Endothelial cell of umbilical vein (primary cell): ENCODE data around the gene WNT7B. TPM values are rescaled to one million over a fixed set of nuclear protein-coding genes. Genes with fewer than 3 reads are reported as not detected.
A peak's percentile ranks its signal among the peaks of the same experiment; 100 is the strongest.

Experiments
- BruUV-seq: library from RNA; stranded (reverse); fragments of 400-500 nt; replicated peaks from 2 replicates; lab custom pipeline; 2021; lab: Mats Ljungman, UMichigan
- CTCF ChIA-PET: fragments of 300-600, 350-600 bp; sonication (Branson Sonifier 250); formaldehyde crosslinking; loops from one replicate; lab custom pipeline; 2021; ENCODE audit warnings: antibody characterized with exemption, inconsistent platforms; lab: Charles Lee
- POLR2A ChIA-PET: fragments of 300-600, 350-600 bp; sonication (Branson Sonifier 250); formaldehyde crosslinking; loops from one replicate; lab custom pipeline; 2021; ENCODE audit warnings: antibody characterized with exemption, inconsistent platforms; lab: Charles Lee
- DNase-seq: peaks from one replicate; pipeline ENCODE4 v3.0.0-alpha.2; 2011; ENCODE audit warnings: low read depth, low spot score
- FAIRE-seq: peaks from 2 replicates; lab custom pipeline; 2011; peaks lifted over from hg19 to GRCh38; lab: Jason Lieb, UNC
- H2AFZ ChIP-seq: 2 replicates; pipeline ENCODE4 v1.6.0; 2012; ENCODE audit warnings: low read depth, low read length, control low read depth, inconsistent platforms
- H3K27ac ChIP-seq: 2 replicates; pipeline ENCODE4 v1.5.1; 2011; ENCODE audit warnings: low read depth, mild to moderate bottlenecking, control low read depth, low read length, moderate library complexity; ENCODE audit not compliant: insufficient read depth
- H3K27me3 ChIP-seq, 2 experiments: 2 replicates each; pipeline versions ENCODE4 v1.6.0 to v1.6.1; 2011; ENCODE audit warnings: low read length in 2 of 2, mixed read lengths in 1 of 2; ENCODE audit not compliant: control insufficient read depth in 2 of 2, insufficient read depth in 2 of 2
- H3K36me3 ChIP-seq, 2 experiments: 2 replicates in 1 of 2; 3 replicates in 1 of 2; pipeline ENCODE4 v1.5.1; 2011; ENCODE audit warnings: low read length in 2 of 2, mild to moderate bottlenecking in 1 of 2, moderate library complexity in 1 of 2; ENCODE audit not compliant: control insufficient read depth in 2 of 2, insufficient read depth in 2 of 2; ENCODE audit errors: extremely low read depth in 1 of 2
- H3K4me1 ChIP-seq: 3 replicates; pipeline ENCODE4 v1.5.1; 2011; ENCODE audit warnings: mild to moderate bottlenecking, low read length; ENCODE audit not compliant: control insufficient read depth, insufficient read depth; ENCODE audit errors: extremely low read depth
- H3K4me2 ChIP-seq: 2 replicates; pipeline ENCODE4 v1.6.1; 2011; ENCODE audit warnings: low read length, control low read depth, mixed read lengths; ENCODE audit not compliant: insufficient read depth
- H3K4me3 ChIP-seq, 3 experiments: fragments of 200-600 bp in 1 of 3; sonication (generic), shearing (Covaris generic) in 1 of 3; replicated peaks in 1 of 3; 2 replicates each; pipeline ENCODE4 v1.5.1; 2011 to 2016; ENCODE audit warnings: control low read depth in 3 of 3, low read length in 3 of 3, mild to moderate bottlenecking in 2 of 3, inconsistent platforms in 1 of 3, low read depth in 1 of 3, moderate library complexity in 1 of 3; ENCODE audit not compliant: insufficient read depth in 1 of 3
- H3K79me2 ChIP-seq: 2 replicates; pipeline ENCODE4 v1.6.0; 2012; ENCODE audit warnings: low read length, inconsistent platforms; ENCODE audit not compliant: control insufficient read depth, insufficient read depth
- H3K9ac ChIP-seq: replicated peaks from 2 replicates; pipeline ENCODE3; 2011; ENCODE audit warnings: low read length, control low read depth; ENCODE audit not compliant: insufficient read depth; ENCODE audit errors: extremely low read depth
- H3K9me1 ChIP-seq: replicated peaks from 3 replicates; pipeline ENCODE4 v1.6.0; 2011; ENCODE audit warnings: mild to moderate bottlenecking, low read length; ENCODE audit not compliant: control insufficient read depth, insufficient read depth; ENCODE audit errors: extremely low read depth
- H3K9me3 ChIP-seq: replicated peaks from 2 replicates; pipeline ENCODE4 v1.5.1; 2012; ENCODE audit warnings: low read length, inconsistent platforms; ENCODE audit not compliant: control insufficient read depth, insufficient read depth
- H4K20me1 ChIP-seq: replicated peaks from 2 replicates; pipeline ENCODE3; 2011; ENCODE audit warnings: mild to moderate bottlenecking, low read length; ENCODE audit not compliant: control insufficient read depth, insufficient read depth; ENCODE audit errors: extremely low read depth
- EZH2 ChIP-seq: IDR thresholded peaks from 2 replicates; pipeline ENCODE4 v1.6.1; 2012; ENCODE audit warnings: borderline replicate concordance, low read depth, mild to moderate bottlenecking, moderate library complexity, low read length, inconsistent platforms; ENCODE audit not compliant: severe bottlenecking
- FOS ChIP-seq: IDR thresholded peaks from 2 replicates; pipeline ENCODE4 v1.6.1; 2011; ENCODE audit warnings: mild to moderate bottlenecking, low read length, moderate library complexity, borderline replicate concordance; ENCODE audit not compliant: insufficient read depth
- GATA2 ChIP-seq: IDR thresholded peaks from 2 replicates; pipeline ENCODE4 v1.7.0; 2011; ENCODE audit warnings: low read depth, mild to moderate bottlenecking, moderate library complexity, mixed read lengths, low read length; ENCODE audit not compliant: insufficient read length, insufficient read depth
- JUN ChIP-seq: IDR thresholded peaks from 2 replicates; pipeline ENCODE4 v1.6.1; 2011; ENCODE audit warnings: borderline replicate concordance, low read depth; ENCODE audit not compliant: insufficient read length, insufficient read depth
- MYC ChIP-seq: IDR thresholded peaks from one replicate; pipeline ENCODE4 v1.6.1; 2011; ENCODE audit warnings: mild to moderate bottlenecking, low read depth, low read length
- POLR2A ChIP-seq: IDR thresholded peaks from 2 replicates; pipeline ENCODE4 v1.6.1; 2012; ENCODE audit warnings: low read depth, mild to moderate bottlenecking, control low read depth, low read length
- POLR2AphosphoS5 ChIP-seq: IDR thresholded peaks from 2 replicates; pipeline ENCODE4 v1.6.1; 2012; ENCODE audit warnings: low read depth, mild to moderate bottlenecking, control low read depth, low read length, moderate library complexity; ENCODE audit not compliant: insufficient read depth
- dilution Hi-C: fragments of 300-500 bp; cut with MboI; formaldehyde crosslinking; loops from one replicate; pipeline ENCODE4 v1.15.0; 2019; ENCODE audit warnings: low sequenced_read_pairs; ENCODE audit not compliant: extremely low pct_ligation_motif_present
- intact Hi-C: fragments of 100-400 bp; cut with micrococcal nuclease; formaldehyde crosslinking; loops from one replicate; pipeline ENCODE4 v1.10.0; 2022
- polyA plus RNA-seq, 4 experiments: library from polyadenylated mRNA; depleted of rRNA in 3 of 4; stranded (reverse) in 3 of 4; unstranded in 1 of 4; fragments of >200 nt; gene quantifications; 2 replicates each; pipeline versions ENCODE4 v1.2.1 to v1.2.3, GENCODE V29; 2011 to 2012; ENCODE audit warnings: missing spikeins in 1 of 4
- total RNA-seq: library from RNA; stranded (reverse); gene quantifications from 2 replicates; pipeline ENCODE4 v1.2.3, GENCODE V29; 2021
- TF ChIP-seq, protein P1 (sequence below): IDR thresholded peaks from 2 replicates; pipeline ENCODE4 v1.6.1; 2011; ENCODE audit not compliant: insufficient read depth, insufficient read length
- TF ChIP-seq, protein P2 (sequence below), 2 donors: IDR thresholded peaks; 1 replicate in 1 of 2; 2 replicates in 1 of 2; pipeline ENCODE4 v1.5.1; 2011; ENCODE audit warnings: low read length in 2 of 2, mild to moderate bottlenecking in 2 of 2, moderate library complexity in 2 of 2, control low read depth in 1 of 2, inconsistent platforms in 1 of 2, low read depth in 1 of 2; ENCODE audit not compliant: insufficient read depth in 1 of 2; ENCODE audit errors: extremely low read depth in 1 of 2

WNT7B gene
- total and polyA plus RNA-seq, 2 donors (not counting 3 experiments of a cell fraction or from before 2014, with no cell fraction given) = not detected

DNA sequence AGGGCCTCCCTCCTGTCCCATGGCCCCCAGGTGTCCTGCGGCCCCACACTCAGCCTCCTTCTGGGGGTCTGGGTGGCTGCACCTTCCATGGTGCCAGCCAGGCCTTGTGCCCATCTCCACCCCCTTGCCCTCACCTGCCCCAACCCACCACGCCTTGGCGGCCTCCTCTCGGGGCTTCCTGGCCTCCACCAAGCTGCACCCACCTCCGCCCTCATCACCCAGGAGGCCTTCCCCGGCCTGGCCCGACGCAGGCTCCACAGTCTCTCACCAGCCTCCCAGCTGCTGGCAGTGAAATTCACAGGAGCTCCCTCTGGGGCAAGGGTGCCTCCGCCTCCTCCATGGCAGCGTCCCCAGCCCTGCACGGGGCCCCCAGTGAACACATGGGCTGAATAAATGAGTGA is 35.9 kb upstream of the WNT7B start:
- H3K4me3 ChIP-seq = no peak overlapping the region
- peaks cover 13% of the 10 kb centered on the region for H3K4me1 ChIP-seq
- intact Hi-C loops = loop anchor here (1.0 to 2.0 kb wide), 4 partner anchors 16 to 103 kb away; no protein-coding TSS in a partner anchor
- peak overlapping the region; percentile 86 for H3K4me2 ChIP-seq
- no peaks in the 10 kb centered on the region for H3K27me3 ChIP-seq
- H3K79me2 ChIP-seq = no peaks in the 10 kb centered on the region
- POLR2A ChIA-PET = interaction anchor here (0.6 to 1.3 kb wide), 3 partner anchors 16 to 277 kb away, joined by 3 to 4 read pairs (median 3); no protein-coding TSS in a partner anchor
- H2AFZ ChIP-seq = peak overlapping the region; percentile 21
- no peaks in the 10 kb centered on the region for H3K9me3 ChIP-seq
- TF ChIP-seq MYC (no peak), GATA2 (no peak), JUN (no peak), POLR2A (no peak), POLR2AphosphoS5 (no peak), FOS (no peak), EZH2 (no peak)
- TF ChIP-seq, protein P1, sequence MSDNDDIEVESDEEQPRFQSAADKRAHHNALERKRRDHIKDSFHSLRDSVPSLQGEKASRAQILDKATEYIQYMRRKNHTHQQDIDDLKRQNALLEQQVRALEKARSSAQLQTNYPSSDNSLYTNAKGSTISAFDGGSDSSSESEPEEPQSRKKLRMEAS = no peak
- TF ChIP-seq, protein P2, sequence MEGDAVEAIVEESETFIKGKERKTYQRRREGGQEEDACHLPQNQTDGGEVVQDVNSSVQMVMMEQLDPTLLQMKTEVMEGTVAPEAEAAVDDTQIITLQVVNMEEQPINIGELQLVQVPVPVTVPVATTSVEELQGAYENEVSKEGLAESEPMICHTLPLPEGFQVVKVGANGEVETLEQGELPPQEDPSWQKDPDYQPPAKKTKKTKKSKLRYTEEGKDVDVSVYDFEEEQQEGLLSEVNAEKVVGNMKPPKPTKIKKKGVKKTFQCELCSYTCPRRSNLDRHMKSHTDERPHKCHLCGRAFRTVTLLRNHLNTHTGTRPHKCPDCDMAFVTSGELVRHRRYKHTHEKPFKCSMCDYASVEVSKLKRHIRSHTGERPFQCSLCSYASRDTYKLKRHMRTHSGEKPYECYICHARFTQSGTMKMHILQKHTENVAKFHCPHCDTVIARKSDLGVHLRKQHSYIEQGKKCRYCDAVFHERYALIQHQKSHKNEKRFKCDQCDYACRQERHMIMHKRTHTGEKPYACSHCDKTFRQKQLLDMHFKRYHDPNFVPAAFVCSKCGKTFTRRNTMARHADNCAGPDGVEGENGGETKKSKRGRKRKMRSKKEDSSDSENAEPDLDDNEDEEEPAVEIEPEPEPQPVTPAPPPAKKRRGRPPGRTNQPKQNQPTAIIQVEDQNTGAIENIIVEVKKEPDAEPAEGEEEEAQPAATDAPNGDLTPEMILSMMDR (IDR thresholded peaks at IDR 0.05; ENCODE audit: extremely low read depth in 1 of 2, insufficient read depth in 1 of 2, low read depth in 1 of 2, low read length in 2 of 2) = no peak
- no peaks in the 10 kb centered on the region for H4K20me1 ChIP-seq
- H3K27ac ChIP-seq = peak overlapping the region; percentile 50
- H3K9ac ChIP-seq = peak overlapping the region; percentile 28
- no peaks in the 10 kb centered on the region for H3K36me3 ChIP-seq
- FAIRE-seq = no peak
- H3K9me1 ChIP-seq = no peaks in the 10 kb centered on the region
- CTCF ChIA-PET = interaction anchor here (1.0 to 3.1 kb wide), 20 partner anchors 9 to 103 kb away, joined by 3 to 29 read pairs (median 6); no protein-coding TSS in a partner anchor
- no TSS peak for BruUV-seq
- DNase-seq = no peak
- dilution Hi-C loops = no loop called here
